RCC 7860 (cell line): ENCODE measurements around the gene ERC1.
"Not testable (repeated sequence)": the region's sequence is repeated elsewhere in the genome, so short reads cannot be mapped to it uniquely, and the experiment has no call there.

Experiments
- DNase-seq: peaks from one replicate; pipeline ENCODE4 v3.0.0-alpha.2; 2015; ENCODE audit warnings: low spot score
- FAIRE-seq: peaks from 2 replicates; lab custom pipeline; 2012; peaks lifted over from hg19 to GRCh38; lab: Jason Lieb, UNC

The ERC1 gene

GRCh38 chr12:981176-981828 lies 9.7 kb upstream of the ERC1 start:
- FAIRE-seq (no peak), DNase-seq (no peak)

- DNase-seq (no peak), FAIRE-seq (no peak)
These were observed 9.1 kb upstream of the ERC1 start for GRCh38 chr12:981961-982360.

DNA sequence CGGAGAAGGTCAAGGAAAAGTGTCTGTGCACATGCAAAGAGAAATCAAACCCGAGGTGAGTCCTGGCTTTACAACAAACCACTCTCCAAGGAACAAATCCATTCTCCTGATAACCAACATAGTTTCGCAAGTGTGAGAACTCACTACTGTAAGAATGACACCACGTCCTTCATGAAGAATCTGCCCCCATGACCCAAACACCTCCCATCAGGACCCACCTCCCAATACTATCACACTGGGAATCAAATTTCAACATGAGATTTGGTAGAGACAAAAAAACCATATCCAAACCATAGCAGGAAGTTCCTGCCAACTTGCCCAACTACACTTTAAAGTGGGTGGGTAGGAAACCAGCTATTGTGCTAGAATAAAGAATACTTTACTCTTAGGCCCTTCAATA lies 2.4 kb upstream of the ERC1 start:
- DNase-seq, result no peak
- FAIRE-seq, result no peak

- FAIRE-seq, result no peak
- DNase-seq, result no peak
These were observed 2.0 kb upstream of the ERC1 start for GRCh38 chr12:989051-989450.

DNA sequence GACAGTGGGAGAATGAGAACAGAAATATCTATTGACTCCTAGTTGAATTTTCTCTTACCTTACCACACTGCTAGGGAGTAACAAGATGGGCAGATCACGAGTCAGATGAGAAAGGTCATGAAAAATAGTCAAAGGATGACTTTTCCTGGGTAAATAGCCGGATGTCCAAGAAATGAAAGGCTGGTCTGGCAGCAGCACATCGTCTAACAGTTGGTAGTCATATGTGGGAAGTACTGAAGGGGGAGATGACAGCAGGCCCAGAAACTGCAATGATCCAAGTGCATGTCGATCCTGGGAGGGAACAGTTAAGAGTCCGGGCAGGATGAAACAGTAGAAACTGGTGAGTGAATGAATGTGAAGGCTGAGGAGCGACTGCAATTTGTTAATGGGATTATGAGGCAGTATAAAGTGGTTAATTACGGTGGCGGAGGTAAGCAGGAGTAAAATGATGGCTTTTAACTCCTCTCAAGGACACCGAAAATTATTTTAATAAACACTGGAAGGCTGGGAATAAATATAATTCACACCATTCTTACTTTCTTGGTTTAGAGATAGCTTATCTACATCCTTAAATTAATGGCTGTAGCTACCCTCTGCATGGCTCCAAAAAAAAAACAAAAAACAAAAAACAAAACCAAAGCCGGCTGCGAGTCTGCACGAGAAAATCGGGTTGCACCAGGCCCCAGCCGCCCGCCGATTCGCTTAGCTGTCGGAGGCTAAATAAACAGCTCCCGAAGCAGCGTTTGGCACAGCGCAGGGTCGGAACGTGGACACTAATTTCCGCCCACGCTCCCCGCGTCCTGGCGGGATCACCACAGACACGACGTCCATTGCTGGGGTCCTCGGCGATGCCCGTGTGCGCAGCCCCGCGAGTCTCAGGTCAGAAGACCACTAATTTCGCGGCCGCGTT lies 1.0 kb upstream of the ERC1 start:
- FAIRE-seq, result peak; percentile 27
- DNase-seq, result peak; percentile 74

DNA sequence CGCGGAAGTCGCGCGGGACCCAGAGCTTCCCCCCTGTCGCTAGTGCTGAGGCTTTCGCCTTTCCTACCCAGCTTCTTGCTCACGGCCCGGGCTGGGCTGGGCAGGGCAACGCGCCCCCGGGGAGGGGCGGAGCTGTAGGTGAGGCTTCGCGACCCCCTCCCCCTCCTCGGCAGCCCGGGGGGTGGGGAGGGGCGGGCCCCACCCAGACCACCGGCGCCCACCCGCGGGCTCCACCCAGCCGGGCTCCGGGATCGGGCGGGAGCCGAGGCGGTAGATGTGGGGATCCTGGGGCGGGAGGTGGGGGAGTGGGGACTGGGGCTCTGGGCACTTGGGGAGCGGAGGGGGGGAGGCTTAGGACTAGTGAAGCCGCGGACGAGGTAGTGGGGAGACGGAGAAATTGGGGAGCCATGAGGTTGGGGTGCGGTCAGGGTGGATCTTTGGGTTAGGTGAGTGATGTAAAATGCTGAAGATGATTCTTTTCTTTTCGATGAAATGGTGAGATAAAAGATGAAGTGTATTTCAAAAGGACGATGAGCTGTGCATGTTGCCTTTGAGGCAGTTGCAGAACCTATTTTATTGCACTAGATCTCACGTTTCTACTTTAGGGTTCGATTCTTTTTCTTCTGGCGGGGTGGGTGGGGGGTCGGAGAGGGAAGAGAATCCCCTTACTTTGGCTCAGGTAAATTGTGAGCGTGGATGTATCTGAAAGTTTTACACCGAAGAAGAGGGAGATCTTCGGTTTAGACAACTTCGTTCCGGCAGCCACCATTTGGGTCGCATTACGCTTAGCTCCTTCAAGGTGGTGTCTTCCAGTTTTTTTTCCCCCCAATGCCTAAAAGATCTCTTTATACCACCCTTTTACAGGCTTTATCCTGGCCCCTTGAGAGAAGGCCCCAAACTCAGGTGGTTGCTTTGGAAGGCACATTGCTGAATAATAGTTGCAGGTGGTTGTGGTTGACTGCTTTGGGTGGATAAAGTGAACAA lies 619 bp downstream of the ERC1 start:
- DNase-seq (no peak), FAIRE-seq (no peak)

GRCh38 chr12:992647-993046 lies 1.6 kb downstream of the ERC1 start:
- FAIRE-seq, result no peak
- DNase-seq, result no peak

DNA sequence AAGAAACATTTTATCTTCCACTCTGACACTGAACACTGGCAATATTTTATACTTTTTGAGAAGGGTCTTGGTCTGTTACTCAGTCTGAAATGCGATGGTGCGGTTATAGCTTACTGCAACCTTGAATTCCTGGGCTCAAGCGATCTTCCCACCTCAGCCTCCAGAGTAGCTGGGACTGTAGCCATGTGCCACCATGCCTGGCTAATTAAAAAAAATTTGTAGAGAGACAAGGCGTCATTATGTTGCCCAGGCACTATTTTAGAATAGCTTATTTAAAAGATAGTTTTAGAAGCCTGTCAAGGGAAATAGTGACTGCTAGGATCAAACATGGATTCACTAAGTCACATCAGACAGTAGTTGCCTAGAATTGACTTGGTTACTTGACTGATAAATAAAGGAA lies 5.9 kb downstream of the ERC1 start:
- DNase-seq (peak; percentile 0), FAIRE-seq (no peak)

- FAIRE-seq, result no peak
- no peak for DNase-seq
These were observed 6.5 kb downstream of the ERC1 start for GRCh38 chr12:997505-997904.

- DNase-seq (peak; percentile 3), FAIRE-seq (no peak)
These were observed 7.2 kb downstream of the ERC1 start for GRCh38 chr12:998020-998874.

- not testable (repeated sequence) for FAIRE-seq, DNase-seq
These were observed 8.7 kb downstream of the ERC1 start for GRCh38 chr12:999736-1000135.

GRCh38 chr12:1001507-1001906 lies 10.5 kb downstream of the ERC1 start:
- peak; percentile 2 for DNase-seq
- no peak for FAIRE-seq

GRCh38 chr12:1003600-1004271 lies 12.7 kb downstream of the ERC1 start:
- DNase-seq (peak; percentile 0), FAIRE-seq (no peak)

DNA sequence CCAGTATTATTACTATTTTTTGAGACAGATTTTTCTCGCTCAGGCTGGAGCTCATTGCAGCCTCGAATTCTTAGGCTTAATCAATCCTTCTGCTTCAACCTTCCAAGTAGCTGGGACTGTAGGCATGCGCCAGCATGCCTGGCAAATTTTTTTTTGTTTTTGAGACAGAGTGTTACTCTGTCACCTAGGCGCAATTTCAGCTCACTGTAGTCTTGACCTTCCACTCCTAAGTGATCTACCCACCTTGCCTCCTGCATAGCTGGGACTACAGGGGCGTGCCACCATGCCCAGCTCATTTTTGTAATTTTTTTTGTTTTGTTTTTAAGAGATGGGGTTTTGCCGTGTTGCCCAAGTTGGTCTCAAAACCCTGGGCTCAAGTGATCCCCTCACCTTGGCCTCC lies 15.2 kb downstream of the ERC1 start:
- FAIRE-seq (no peak), DNase-seq (peak; percentile 0)

DNA sequence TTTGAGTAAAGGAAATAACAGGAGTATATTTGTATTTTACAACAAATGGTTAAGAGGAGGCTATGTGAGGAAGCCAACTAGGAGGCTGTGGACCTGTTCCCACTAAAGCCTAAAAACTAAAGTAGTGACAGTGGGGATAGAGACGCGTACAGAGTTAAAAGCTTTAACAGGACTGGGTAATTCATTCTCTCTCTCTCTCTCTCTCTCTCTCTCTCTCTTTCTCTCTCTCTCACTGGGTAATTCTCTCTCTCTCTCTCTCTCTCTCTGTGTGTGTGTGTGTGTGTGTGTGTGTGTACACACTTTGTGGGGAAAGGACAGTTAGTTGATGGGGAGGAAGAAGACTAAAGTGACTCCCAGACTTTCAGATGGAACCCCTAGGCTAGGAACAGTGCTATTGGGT lies 16.3 kb downstream of the ERC1 start:
- no peak for FAIRE-seq
- no peak for DNase-seq

- DNase-seq (no peak), FAIRE-seq (no peak)
These were observed 17.0 kb downstream of the ERC1 start for GRCh38 chr12:1007994-1008393.

GRCh38 chr12:1011091-1011490 lies 20.1 kb downstream of the ERC1 start:
- DNase-seq, result peak; percentile 0
- no peak for FAIRE-seq

- FAIRE-seq, result peak; percentile 86
- peak; percentile 75 for DNase-seq
These were observed 22.8 kb downstream of the ERC1 start for GRCh38 chr12:1013618-1014489.

DNA sequence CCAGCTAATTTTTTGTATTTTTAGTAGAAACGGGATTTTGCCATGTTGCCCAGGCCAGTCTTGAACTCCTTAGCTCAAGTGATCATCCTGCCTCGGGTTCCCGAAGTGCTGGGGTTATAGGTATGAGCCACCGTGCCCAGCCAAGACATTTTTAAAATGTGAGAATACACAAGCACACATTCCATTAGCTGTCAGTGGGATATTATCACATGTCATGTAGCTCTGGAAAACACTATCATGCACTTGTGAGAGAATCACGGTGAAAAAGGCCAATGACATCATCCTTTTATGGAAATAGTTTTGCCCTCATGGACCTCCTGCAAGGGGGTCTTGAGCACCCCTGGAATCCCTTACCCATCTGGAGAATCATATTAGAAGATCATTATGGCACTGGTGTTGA lies 28.3 kb downstream of the ERC1 start:
- no peak for DNase-seq

More for the DNA sequence above, 28.3 kb downstream of the ERC1 start:
- FAIRE-seq, result no peak
